DND-41 (cell line): ENCODE data around the gene CSTA.

Experiments used
- ATAC-seq: fragments of 200-7000 bp; cut with Tn5 transposase; 3 replicates; pipeline ENCODE4 v1.9.1; 2021; ENCODE audit warnings: low read depth; ENCODE audit not compliant: insufficient read depth
- DNase-seq: peaks from one replicate; pipeline ENCODE4 v3.0.0-alpha.2; 2020
- H2AFZ ChIP-seq: 2 replicates; pipeline ENCODE4 v1.6.0; 2012; ENCODE audit warnings: low read depth, low read length
- H3K27ac ChIP-seq: 2 replicates; pipeline ENCODE4 v1.5.1; 2012; ENCODE audit warnings: low read length, inconsistent platforms
- H3K27me3 ChIP-seq: fragments of 200-600 bp; sonication (generic); 2 replicates; pipeline ENCODE4 v1.6.0; 2012; ENCODE audit warnings: low read length, mild to moderate bottlenecking, inconsistent platforms; ENCODE audit not compliant: insufficient read depth, poor library complexity
- H3K36me3 ChIP-seq: 2 replicates; pipeline ENCODE4 v1.5.1; 2012; ENCODE audit warnings: low read length, inconsistent platforms; ENCODE audit not compliant: insufficient read depth
- H3K4me1 ChIP-seq: 2 replicates; pipeline ENCODE4 v1.5.1; 2012; ENCODE audit warnings: mild to moderate bottlenecking, low read length; ENCODE audit not compliant: insufficient read depth
- H3K4me2 ChIP-seq: 2 replicates; pipeline ENCODE4 v1.6.0; 2012; ENCODE audit warnings: mild to moderate bottlenecking, moderate library complexity, low read length, inconsistent platforms; ENCODE audit not compliant: insufficient read depth
- H3K4me3 ChIP-seq, 2 experiments: fragments of 200-600 bp in 1 of 2; shearing (Covaris generic) in 1 of 2; 2 replicates each; pipeline ENCODE4 v1.5.1; 2012 to 2016; ENCODE audit warnings: inconsistent platforms in 2 of 2, low read length in 2 of 2, mild to moderate bottlenecking in 2 of 2, low read depth in 1 of 2, moderate library complexity in 1 of 2
- H3K79me2 ChIP-seq: 2 replicates; pipeline ENCODE4 v1.6.0; 2012; ENCODE audit warnings: low read length, inconsistent platforms; ENCODE audit not compliant: insufficient read depth
- H3K9ac ChIP-seq: 2 replicates; pipeline ENCODE4 v1.6.0; 2012; ENCODE audit warnings: low read depth, mild to moderate bottlenecking, inconsistent platforms, low read length, moderate library complexity
- H3K9me3 ChIP-seq: 2 replicates; pipeline ENCODE4 v1.5.1; 2012; ENCODE audit warnings: low read length, moderate library complexity, mild to moderate bottlenecking, inconsistent platforms; ENCODE audit not compliant: insufficient read depth, severe bottlenecking
- H4K20me1 ChIP-seq: 2 replicates; pipeline ENCODE4 v1.6.0; 2012; ENCODE audit warnings: low read length; ENCODE audit not compliant: insufficient read depth
- CTCF ChIP-seq: IDR thresholded peaks from 2 replicates; pipeline ENCODE4 v1.5.1; 2012; ENCODE audit warnings: borderline replicate concordance, low read length, moderate library complexity, mild to moderate bottlenecking; ENCODE audit not compliant: poor library complexity, severe bottlenecking; ENCODE audit errors: extremely low read depth
- EZH2 ChIP-seq: IDR thresholded peaks from 3 replicates; pipeline ENCODE4 v1.6.1; 2012; ENCODE audit warnings: borderline replicate concordance, low read depth, mild to moderate bottlenecking, moderate library complexity, low read length, inconsistent platforms; ENCODE audit not compliant: severe bottlenecking

CSTA gene

GRCh38 chr3:122353215-122353614 lies 28.2 kb downstream of the CSTA start:
- Histone ChIP-seq H3K4me3 (no peak overlapping the region), H3K9me3 (no peaks in the 10 kb centered on the region), H3K79me2 (no peaks in the 10 kb centered on the region), H3K27ac (no peak overlapping the region), H3K9ac (no peak overlapping the region), H3K4me2 (no peak overlapping the region), H3K36me3 (peaks cover 1% of the 10 kb centered on the region; the same call in 1 of the 2 replicates), H2AFZ (no peak overlapping the region), H3K4me1 (no peaks in the 10 kb centered on the region), H3K27me3 (no peaks in the 10 kb centered on the region), H4K20me1 (no peaks in the 10 kb centered on the region)
- no peak for DNase-seq
- ATAC-seq: no peak
- TF ChIP-seq CTCF (no peak), EZH2 (no peak)

GRCh38 chr3:122353893-122354401 lies 28.9 kb downstream of the CSTA start:
- Histone ChIP-seq H3K4me3 (no peak overlapping the region), H3K4me2 (no peak overlapping the region), H3K27ac (no peak overlapping the region), H3K79me2 (no peaks in the 10 kb centered on the region), H3K4me1 (no peaks in the 10 kb centered on the region), H3K27me3 (no peaks in the 10 kb centered on the region), H2AFZ (no peak overlapping the region), H3K9ac (no peak overlapping the region), H3K36me3 (peaks cover 8% of the 10 kb centered on the region; the same call in 1 of the 2 replicates), H4K20me1 (no peaks in the 10 kb centered on the region), H3K9me3 (no peaks in the 10 kb centered on the region)
- ATAC-seq (no peak), DNase-seq (no peak)
- TF ChIP-seq EZH2 (no peak), CTCF (no peak)

GRCh38 chr3:122355612-122356011 lies 30.6 kb downstream of the CSTA start:
- Histone ChIP-seq H3K9ac (no peak overlapping the region), H3K27me3 (no peaks in the 10 kb centered on the region), H3K9me3 (no peaks in the 10 kb centered on the region), H3K4me2 (no peak overlapping the region), H3K4me3 (no peak overlapping the region), H3K79me2 (no peaks in the 10 kb centered on the region), H3K36me3 (peaks cover 10% of the 10 kb centered on the region; the same call in 1 of the 2 replicates), H3K27ac (no peak overlapping the region), H2AFZ (no peak overlapping the region), H3K4me1 (no peaks in the 10 kb centered on the region), H4K20me1 (no peaks in the 10 kb centered on the region)
- DNase-seq (no peak), ATAC-seq (no peak)
- no peak for TF ChIP-seq CTCF
- no peak for TF ChIP-seq EZH2
